Sigmoid colon (tissue), 7 donors: ENCODE measurements around the gene SLC47A1. TPM values are rescaled to one million over a fixed set of nuclear protein-coding genes. Genes with fewer than 3 reads are reported as not detected.

ENCODE experiments used
- DNase-seq: peaks from one replicate; pipeline ENCODE4 v3.0.0-alpha.2; 2019
- H3K27ac ChIP-seq, 4 donors: fragments of 200-600 bp; sonication (generic); one replicate each; pipeline ENCODE4 v1.5.1; 2016 to 2019; ENCODE audit warnings: mild to moderate bottlenecking in 1 of 4
- H3K27me3 ChIP-seq, 3 donors: fragments of 200-600 bp; sonication (generic); one replicate each; pipeline ENCODE4 v1.5.1; 2019; ENCODE audit warnings: mild to moderate bottlenecking in 1 of 3
- H3K36me3 ChIP-seq, 4 donors: fragments of 200-600 bp; sonication (generic); one replicate each; pipeline ENCODE4 v1.5.1; 2016 to 2019
- H3K4me1 ChIP-seq, 4 donors: fragments of 200-600 bp; sonication (generic); one replicate each; pipeline ENCODE4 v1.5.1; 2017 to 2019
- H3K4me3 ChIP-seq, 4 donors: fragments of 200-600 bp; sonication (generic); one replicate each; pipeline ENCODE4 v1.5.1; 2017 to 2019; ENCODE audit warnings: mild to moderate bottlenecking in 2 of 4, moderate library complexity in 1 of 4
- H3K9me3 ChIP-seq, 4 donors: fragments of 200-600 bp in 3 of 4; sonication (generic) in 3 of 4; one replicate each; pipeline versions ENCODE4 v1.5.1 to v1.6.1; 2013 to 2019
- EP300 ChIP-seq, 4 donors: sonication (generic); formaldehyde crosslinking; IDR thresholded peaks; one replicate each; pipeline ENCODE4 v1.6.1; 2017; ENCODE audit warnings: antibody characterized with exemption in 4 of 4
- POLR2A ChIP-seq, 2 donors: fragments of 450-650 bp; IDR thresholded peaks; one replicate each; pipeline ENCODE4 v1.6.1; 2016; ENCODE audit warnings: antibody characterized with exemption in 2 of 2, mild to moderate bottlenecking in 2 of 2, moderate library complexity in 2 of 2
- POLR2AphosphoS5 ChIP-seq, 4 donors: sonication (generic); formaldehyde crosslinking; IDR thresholded peaks; one replicate each; pipeline ENCODE4 v1.6.1; 2017; ENCODE audit warnings: antibody characterized with exemption in 4 of 4
- WGBS, 2 donors: extraction: QIAGEN DNeasy Blood & Tissue Kit; methylation state at CpG; one replicate each; pipeline ENCODE4 v1.1.7; 2013; 5-methylcytosine and 5-hydroxymethylcytosine counted together
- intact Hi-C: fragments of 100-400 bp; cut with DNase I; formaldehyde crosslinking; loops from one replicate; pipeline ENCODE4 v1.15.1; 2023
- polyA plus RNA-seq, 3 donors: library from polyadenylated mRNA; stranded (reverse); fragments of 200-250 nt; gene quantifications; one replicate each; pipeline ENCODE4 v1.2.3, GENCODE V29; 2013
- small RNA-seq, 3 donors: library from RNA; depleted of rRNA; stranded (forward); fragments of <200 nt; gene quantifications; one replicate each; pipeline ENCODE3, GENCODE V24; 2016
- total RNA-seq, 4 donors: library from RNA; depleted of rRNA; stranded (reverse); fragments of >200 nt; gene quantifications; one replicate each; pipeline ENCODE4 v1.1.0, GENCODE V29; 2016
- TF ChIP-seq, protein P1 (sequence below), 4 experiments: fragments of 450-650 bp in 3 of 4; fragments of 200-600 bp in 1 of 4; IDR thresholded peaks; one replicate each; pipeline ENCODE4 v1.5.1; 2016 to 2019; ENCODE audit warnings: antibody characterized with exemption in 4 of 4, mild to moderate bottlenecking in 3 of 4, moderate library complexity in 2 of 4
- donor health status: healthy with polysubstance abuse.
- donor health status: Bipolar disorder and iron deficiency.
- donor health status: healthy.

The SLC47A1 gene
- total and polyA plus RNA-seq, 7 donors: 0.82 to 8.2 (median 1.2) TPM

DNA sequence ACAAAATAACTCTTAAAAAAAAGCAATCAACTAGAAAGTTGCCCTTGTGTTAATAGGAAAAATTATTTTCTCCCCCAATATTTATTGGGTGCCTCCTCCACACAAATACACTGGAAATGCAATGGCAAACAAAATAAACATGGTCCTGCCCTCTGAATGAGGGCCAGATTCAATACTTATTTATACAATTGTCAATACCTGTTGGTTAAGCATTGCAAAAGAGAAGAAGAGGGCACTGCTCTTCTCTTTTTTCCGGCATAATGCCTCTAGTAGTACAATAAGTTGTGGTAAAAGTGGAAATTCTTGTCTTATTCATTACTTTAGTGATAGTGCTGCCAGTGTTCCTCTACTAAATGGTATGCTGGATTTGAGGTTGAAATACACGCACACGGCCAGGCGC is 92.4 kb downstream of the SLC47A1 start:
- no peaks in the 10 kb centered on the region for H3K36me3 ChIP-seq
- intact Hi-C loops: no loop called here
- H3K4me3 ChIP-seq: no peak overlapping the region
- no peaks in the 10 kb centered on the region for H3K27me3 ChIP-seq
- TF ChIP-seq EP300 (IDR thresholded peaks at IDR 0.05) (no peak), POLR2A (IDR thresholded peaks at IDR 0.05) (no peak), POLR2AphosphoS5 (IDR thresholded peaks at IDR 0.05) (no peak)
- TF ChIP-seq, protein P1, sequence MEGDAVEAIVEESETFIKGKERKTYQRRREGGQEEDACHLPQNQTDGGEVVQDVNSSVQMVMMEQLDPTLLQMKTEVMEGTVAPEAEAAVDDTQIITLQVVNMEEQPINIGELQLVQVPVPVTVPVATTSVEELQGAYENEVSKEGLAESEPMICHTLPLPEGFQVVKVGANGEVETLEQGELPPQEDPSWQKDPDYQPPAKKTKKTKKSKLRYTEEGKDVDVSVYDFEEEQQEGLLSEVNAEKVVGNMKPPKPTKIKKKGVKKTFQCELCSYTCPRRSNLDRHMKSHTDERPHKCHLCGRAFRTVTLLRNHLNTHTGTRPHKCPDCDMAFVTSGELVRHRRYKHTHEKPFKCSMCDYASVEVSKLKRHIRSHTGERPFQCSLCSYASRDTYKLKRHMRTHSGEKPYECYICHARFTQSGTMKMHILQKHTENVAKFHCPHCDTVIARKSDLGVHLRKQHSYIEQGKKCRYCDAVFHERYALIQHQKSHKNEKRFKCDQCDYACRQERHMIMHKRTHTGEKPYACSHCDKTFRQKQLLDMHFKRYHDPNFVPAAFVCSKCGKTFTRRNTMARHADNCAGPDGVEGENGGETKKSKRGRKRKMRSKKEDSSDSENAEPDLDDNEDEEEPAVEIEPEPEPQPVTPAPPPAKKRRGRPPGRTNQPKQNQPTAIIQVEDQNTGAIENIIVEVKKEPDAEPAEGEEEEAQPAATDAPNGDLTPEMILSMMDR (IDR thresholded peaks at IDR 0.05): no peak
- 97 to 98% methylated on average over 4 of the region's 4 CpGs for WGBS, 2 donors
- H3K27ac ChIP-seq: no peak overlapping the region
- no peaks in the 10 kb centered on the region for H3K4me1 ChIP-seq
- DNase-seq: no peak
- H3K9me3 ChIP-seq: no peaks in the 10 kb centered on the region

Small RNA genes lying within 50 kb of the gene (small RNA-seq; reads per million reads assigned to genes)
- gene AC025627.2 (0 reads per million in 3 donors), gene NMTRQ-TTG12-1 (0 reads per million in 3 donors)

Other genes with a start within 250 kb of the SLC47A1 start
- 10 to 100 TPM; 15.2 to 22.4 (median 16.0) TPM for gene B9D1, start 171.1 kb upstream of the SLC47A1 start, total RNA-seq
- gene B9D1, start 171.1 kb upstream of the SLC47A1 start, polyA plus RNA-seq: 10 to 100 TPM in 1 of 3 donors, 1 to 10 TPM in 2; 6.6 to 12.1 (median 6.9) TPM
- 10 to 100 TPM; 22.4 to 45.7 (median 29.5) TPM for gene MAPK7, start 155.4 kb upstream of the SLC47A1 start, total RNA-seq
- gene MAPK7, start 155.4 kb upstream of the SLC47A1 start, polyA plus RNA-seq: 10 to 100 TPM; 18.3 to 35.9 (median 22.8) TPM
- 100 to 1,000 TPM; 189 to 324 (median 195) TPM for gene MFAP4, start 146.7 kb upstream of the SLC47A1 start, total RNA-seq
- gene MFAP4, start 146.7 kb upstream of the SLC47A1 start, polyA plus RNA-seq: 10 to 100 TPM in 2 of 3 donors, 1 to 10 TPM in 1; 9.9 to 52.2 (median 42.0) TPM
- gene RNF112, start 122.6 kb upstream of the SLC47A1 start, total RNA-seq: 1 to 10 TPM; 3.8 to 8.6 (median 7.8) TPM
- gene RNF112, start 122.6 kb upstream of the SLC47A1 start, polyA plus RNA-seq: 1 to 10 TPM in 1 of 3 donors, under 1 TPM in 2; 0.60 to 7.2 (median 0.92) TPM
- gene ALDH3A2, start 114.9 kb downstream of the SLC47A1 start, total RNA-seq: 100 to 1,000 TPM in 1 of 4 donors, 10 to 100 TPM in 3; 56.8 to 104 (median 78.2) TPM
- 10 to 100 TPM; 45.0 to 69.6 (median 53.0) TPM for gene ALDH3A2, start 114.9 kb downstream of the SLC47A1 start, polyA plus RNA-seq
- not detected for gene SLC47A2, start 182.7 kb downstream of the SLC47A1 start, total RNA-seq
- under 1 TPM; 0.35 to 0.60 (median 0.46) TPM for gene SLC47A2, start 182.7 kb downstream of the SLC47A1 start, polyA plus RNA-seq
- 1 to 10 TPM in 1 of 4 donors, under 1 TPM in 3; 0.16 to 1.1 (median 0.56) TPM for gene ALDH3A1, start 214.4 kb downstream of the SLC47A1 start, total RNA-seq
- 1 to 10 TPM; 1.7 to 6.0 (median 3.0) TPM for gene ALDH3A1, start 214.4 kb downstream of the SLC47A1 start, polyA plus RNA-seq